Suprapubic skin (tissue), 4 donors: ENCODE data around the gene TYW1.
"Not testable (repeated sequence)": the region's sequence is repeated elsewhere in the genome, so short reads cannot be mapped to it uniquely, and the experiment has no call there.

ENCODE experiments used
- EP300 ChIP-seq: sonication (generic); formaldehyde crosslinking; IDR thresholded peaks from one replicate; pipeline ENCODE4 v1.6.1; 2017; ENCODE audit warnings: antibody characterized with exemption
- POLR2A ChIP-seq, 2 donors: fragments of 450-650 bp; IDR thresholded peaks; one replicate each; pipeline ENCODE4 v1.6.1; 2017; ENCODE audit warnings: antibody characterized with exemption in 2 of 2, mild to moderate bottlenecking in 2 of 2, moderate library complexity in 2 of 2
- POLR2AphosphoS5 ChIP-seq, 3 donors: sonication (generic); formaldehyde crosslinking; IDR thresholded peaks; one replicate each; pipeline ENCODE4 v1.6.1; 2017; ENCODE audit warnings: antibody characterized with exemption in 3 of 3
- TF ChIP-seq, protein P1 (sequence below), 2 donors: fragments of 200-600 bp in 1 of 2; fragments of 450-650 bp in 1 of 2; sonication (generic) in 1 of 2; IDR thresholded peaks; one replicate each; pipeline ENCODE4 v1.5.1; 2016 to 2019; ENCODE audit warnings: antibody characterized with exemption in 2 of 2, mild to moderate bottlenecking in 1 of 2, moderate library complexity in 1 of 2

DNA sequence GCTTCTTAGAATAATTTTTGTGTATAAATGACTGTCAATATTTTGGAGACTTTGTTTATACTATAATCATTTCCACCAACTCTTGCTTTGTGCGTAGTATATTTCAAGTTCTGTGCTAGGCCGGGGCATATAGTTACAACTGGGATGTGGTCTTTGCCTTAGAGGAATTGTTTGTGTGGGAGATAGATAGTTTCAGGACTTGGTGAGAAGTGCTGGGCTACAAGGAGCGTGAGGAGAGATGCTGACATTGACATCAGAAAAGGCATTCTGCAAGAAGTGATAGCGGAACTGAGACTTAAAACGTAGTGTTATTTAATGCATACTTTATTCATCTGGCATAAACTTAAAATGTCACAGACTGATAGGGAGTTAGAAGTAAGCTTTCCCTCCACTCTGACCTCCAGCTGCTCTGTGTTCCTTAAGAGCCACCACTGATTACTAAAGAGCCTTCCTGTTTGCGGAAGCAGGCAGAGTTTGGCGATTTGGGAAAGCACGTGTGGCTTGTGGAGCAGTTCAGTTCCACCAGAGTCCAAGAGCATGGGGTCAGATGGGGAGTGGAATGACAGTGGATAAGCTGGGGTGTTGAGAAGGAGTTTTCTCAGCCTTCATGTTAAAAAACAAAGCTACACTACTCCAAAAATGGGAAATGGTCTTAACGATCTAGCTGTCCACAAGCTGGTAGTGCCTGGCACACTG is 146.6 kb downstream of the TYW1 start:
- TF ChIP-seq, protein P1, sequence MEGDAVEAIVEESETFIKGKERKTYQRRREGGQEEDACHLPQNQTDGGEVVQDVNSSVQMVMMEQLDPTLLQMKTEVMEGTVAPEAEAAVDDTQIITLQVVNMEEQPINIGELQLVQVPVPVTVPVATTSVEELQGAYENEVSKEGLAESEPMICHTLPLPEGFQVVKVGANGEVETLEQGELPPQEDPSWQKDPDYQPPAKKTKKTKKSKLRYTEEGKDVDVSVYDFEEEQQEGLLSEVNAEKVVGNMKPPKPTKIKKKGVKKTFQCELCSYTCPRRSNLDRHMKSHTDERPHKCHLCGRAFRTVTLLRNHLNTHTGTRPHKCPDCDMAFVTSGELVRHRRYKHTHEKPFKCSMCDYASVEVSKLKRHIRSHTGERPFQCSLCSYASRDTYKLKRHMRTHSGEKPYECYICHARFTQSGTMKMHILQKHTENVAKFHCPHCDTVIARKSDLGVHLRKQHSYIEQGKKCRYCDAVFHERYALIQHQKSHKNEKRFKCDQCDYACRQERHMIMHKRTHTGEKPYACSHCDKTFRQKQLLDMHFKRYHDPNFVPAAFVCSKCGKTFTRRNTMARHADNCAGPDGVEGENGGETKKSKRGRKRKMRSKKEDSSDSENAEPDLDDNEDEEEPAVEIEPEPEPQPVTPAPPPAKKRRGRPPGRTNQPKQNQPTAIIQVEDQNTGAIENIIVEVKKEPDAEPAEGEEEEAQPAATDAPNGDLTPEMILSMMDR (IDR thresholded peaks at IDR 0.05): not testable (repeated sequence)
- not testable (repeated sequence) for TF ChIP-seq EP300; POLR2A (IDR thresholded peaks at IDR 0.05); POLR2AphosphoS5 (IDR thresholded peaks at IDR 0.05)
